NCI-H526 treated with DMSO at 0.1 percent for 48 hours (cell line): ENCODE results near the gene CDYL2.
"Not testable (repeated sequence)": the region's sequence is repeated elsewhere in the genome, so short reads cannot be mapped to it uniquely, and the experiment has no call there.

Experiments
- DNase-seq: peaks from one replicate; lab custom pipeline; 2025; lab: John Stamatoyannopoulos, UW

Gene CDYL2

GRCh38 chr16:80743772-80744171, 60.6 kb downstream of the CDYL2 start:
- no peak for DNase-seq

GRCh38 chr16:80743273-80743672, 61.1 kb downstream of the CDYL2 start:
- no peak for DNase-seq

- DNase-seq, result no peak
These were observed 62.1 kb downstream of the CDYL2 start for GRCh38 chr16:80742331-80742730.

- no peak for DNase-seq
These were observed 62.7 kb downstream of the CDYL2 start for GRCh38 chr16:80741724-80742123.

GRCh38 chr16:80739523-80739922, 64.9 kb downstream of the CDYL2 start:
- no peak for DNase-seq

- no peak for DNase-seq
These were observed 65.9 kb downstream of the CDYL2 start for GRCh38 chr16:80738521-80738920.

- DNase-seq, result no peak
These were observed 68.6 kb downstream of the CDYL2 start for GRCh38 chr16:80735846-80736245.

- DNase-seq, result no peak
These were observed 71.0 kb downstream of the CDYL2 start for GRCh38 chr16:80733407-80733806.

- no peak for DNase-seq
These were observed 72.5 kb downstream of the CDYL2 start for GRCh38 chr16:80731915-80732314.

- DNase-seq, result not testable (repeated sequence)
These were observed 77.2 kb downstream of the CDYL2 start for GRCh38 chr16:80727066-80727763.

- DNase-seq, result no peak
These were observed 78.7 kb downstream of the CDYL2 start for GRCh38 chr16:80725566-80726162.

GRCh38 chr16:80723981-80724380, 80.4 kb downstream of the CDYL2 start:
- no peak for DNase-seq

GRCh38 chr16:80723091-80723490, 81.3 kb downstream of the CDYL2 start:
- DNase-seq, result no peak

GRCh38 chr16:80720804-80721371, 83.5 kb downstream of the CDYL2 start:
- no peak for DNase-seq

- no peak for DNase-seq
These were observed 84.8 kb downstream of the CDYL2 start for GRCh38 chr16:80719573-80719972.

GRCh38 chr16:80718480-80719220, 85.7 kb downstream of the CDYL2 start:
- DNase-seq, result no peak

GRCh38 chr16:80717611-80718010, 86.8 kb downstream of the CDYL2 start:
- no peak for DNase-seq

GRCh38 chr16:80716564-80717139, 87.7 kb downstream of the CDYL2 start:
- DNase-seq, result no peak

GRCh38 chr16:80711406-80711805, 93.0 kb downstream of the CDYL2 start:
- DNase-seq, result no peak

- DNase-seq, result no peak
These were observed 93.5 kb downstream of the CDYL2 start for GRCh38 chr16:80710918-80711317.

GRCh38 chr16:80708823-80709222, 95.6 kb downstream of the CDYL2 start:
- no peak for DNase-seq

GRCh38 chr16:80707686-80708085, 96.7 kb downstream of the CDYL2 start:
- no peak for DNase-seq

GRCh38 chr16:80705596-80705995, 98.8 kb downstream of the CDYL2 start:
- no peak for DNase-seq
